Embryonic facial prominence (tissue), 1 donor: ENCODE measurements around the gene THEM4.
"Not testable (repeated sequence)": the region's sequence is repeated elsewhere in the genome, so short reads cannot be mapped to it uniquely, and the experiment has no call there.

Experiments
- DNase-seq: peaks from one replicate; pipeline ENCODE4 v3.0.0-alpha.2; 2016; ENCODE audit errors: extremely low spot score

THEM4 gene

DNA sequence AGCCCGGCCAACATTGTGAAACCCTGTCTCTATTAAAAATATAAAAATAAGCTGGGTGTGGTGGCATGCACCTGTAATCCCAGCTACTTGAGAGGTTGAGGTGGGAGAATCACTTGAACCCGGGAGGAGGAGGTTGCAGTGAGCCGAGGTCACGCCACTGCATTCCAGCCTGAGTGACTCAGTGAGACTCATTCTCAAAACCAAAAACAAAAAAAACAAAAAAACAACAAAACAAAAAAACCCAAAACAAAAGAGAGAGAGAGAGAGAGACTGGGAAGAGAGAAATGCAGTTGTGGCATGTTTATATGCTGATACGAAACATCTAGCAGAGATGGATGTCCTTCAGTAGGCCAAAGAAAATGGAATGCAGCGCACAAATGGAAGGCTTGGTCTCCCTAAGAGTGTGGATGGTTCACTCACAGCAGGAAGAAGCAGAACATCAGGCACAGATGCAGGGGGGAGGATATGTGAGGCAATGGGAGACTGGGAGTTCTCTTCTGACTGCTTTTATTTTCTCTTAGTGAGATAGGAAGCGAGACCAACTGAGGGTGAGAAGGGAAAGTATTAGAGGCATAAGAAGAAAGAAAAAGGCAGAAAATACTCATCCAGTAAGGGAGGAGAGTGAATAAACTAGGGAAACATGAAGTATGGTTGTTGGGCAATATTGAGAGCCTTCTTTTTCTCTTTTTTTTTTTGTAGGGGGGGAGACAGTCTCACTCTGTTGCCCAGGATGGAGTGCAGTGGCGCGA, 16.0 kb downstream of the THEM4 start:
- no peak for DNase-seq

DNA sequence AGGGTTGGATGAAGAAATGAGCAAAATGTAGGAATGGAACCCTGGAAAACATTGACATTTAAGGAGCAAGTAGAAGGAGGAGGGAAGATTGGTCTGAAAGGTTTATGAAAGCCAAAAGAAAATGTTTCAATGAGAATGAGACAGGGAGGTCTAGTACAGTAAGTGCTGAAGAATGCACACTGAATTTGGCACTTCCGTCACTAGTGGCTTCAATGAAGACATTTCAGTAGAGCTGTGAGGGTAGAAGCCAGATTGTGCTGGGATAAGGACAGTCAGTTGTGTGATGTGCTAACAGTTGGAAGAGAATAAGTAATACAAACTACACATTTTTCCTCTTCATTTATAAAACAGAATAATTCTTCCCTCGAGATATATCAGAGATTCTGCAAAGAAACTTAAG, 17.1 kb downstream of the THEM4 start:
- no peak for DNase-seq

DNA sequence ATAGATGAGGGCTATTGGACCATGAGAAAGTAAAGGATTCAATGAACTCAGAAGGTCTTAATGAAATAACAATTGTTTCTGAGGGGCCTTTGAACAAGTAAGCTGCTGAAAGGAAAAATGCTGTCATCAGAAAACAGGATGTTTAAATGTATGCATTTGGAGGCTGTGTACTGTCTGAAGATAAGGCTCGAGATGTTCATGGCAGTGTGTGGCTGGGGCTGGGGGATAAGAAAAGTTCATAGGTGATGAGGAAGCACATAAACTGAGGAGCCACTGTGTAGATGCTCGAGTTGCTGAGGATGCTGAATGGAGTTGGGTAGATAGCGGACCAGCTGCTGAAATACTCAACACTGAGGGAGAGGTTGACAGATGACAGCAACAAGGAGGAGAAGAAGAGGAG, 17.8 kb downstream of the THEM4 start:
- DNase-seq: no peak

DNA sequence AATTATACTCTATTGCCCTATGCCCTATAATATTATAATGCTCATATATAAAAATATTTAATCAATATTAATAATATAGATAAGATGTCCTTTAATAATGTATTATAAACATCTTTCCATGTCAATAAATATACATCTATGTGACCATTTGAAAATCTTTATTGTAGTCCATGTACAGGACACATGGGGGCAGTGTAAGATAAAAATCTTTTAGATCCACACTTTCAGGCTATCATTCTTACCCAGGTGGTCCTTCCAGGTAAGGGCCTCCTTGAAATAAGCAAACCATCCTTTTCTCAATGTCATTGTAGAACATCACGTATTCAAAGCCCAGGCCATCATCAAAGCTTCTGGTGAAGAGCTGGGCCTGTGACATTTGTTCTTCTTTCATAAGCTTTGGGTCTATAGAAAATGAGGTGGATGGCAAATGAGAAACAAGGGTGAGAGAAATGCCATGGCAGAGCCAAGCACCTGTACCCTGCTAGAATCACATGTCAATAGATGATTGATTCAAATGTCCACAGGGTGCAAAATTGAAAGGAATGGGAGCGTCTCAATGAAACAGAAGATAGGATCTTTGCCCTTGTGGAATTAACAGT, 20.2 kb downstream of the THEM4 start:
- DNase-seq: no peak

DNA sequence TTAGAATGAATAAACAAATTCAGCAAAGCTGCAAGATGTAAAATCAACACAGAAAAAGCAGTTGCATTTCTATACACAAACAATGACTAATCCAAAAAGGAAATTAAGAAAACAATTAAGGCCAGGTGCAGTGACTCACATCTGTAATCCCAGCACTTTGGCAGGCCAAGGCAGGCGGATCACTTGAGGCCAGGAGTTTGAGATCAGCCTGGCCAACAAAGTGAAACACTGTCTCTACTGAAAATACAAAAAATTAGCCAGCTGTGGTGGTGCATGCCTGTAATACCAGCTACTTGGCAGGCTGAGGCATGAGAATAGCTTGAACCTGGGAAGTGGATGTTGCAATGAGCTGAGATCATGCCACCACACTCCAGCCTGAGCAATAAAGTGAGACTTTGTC, 22.3 kb downstream of the THEM4 start:
- no peak for DNase-seq

DNA sequence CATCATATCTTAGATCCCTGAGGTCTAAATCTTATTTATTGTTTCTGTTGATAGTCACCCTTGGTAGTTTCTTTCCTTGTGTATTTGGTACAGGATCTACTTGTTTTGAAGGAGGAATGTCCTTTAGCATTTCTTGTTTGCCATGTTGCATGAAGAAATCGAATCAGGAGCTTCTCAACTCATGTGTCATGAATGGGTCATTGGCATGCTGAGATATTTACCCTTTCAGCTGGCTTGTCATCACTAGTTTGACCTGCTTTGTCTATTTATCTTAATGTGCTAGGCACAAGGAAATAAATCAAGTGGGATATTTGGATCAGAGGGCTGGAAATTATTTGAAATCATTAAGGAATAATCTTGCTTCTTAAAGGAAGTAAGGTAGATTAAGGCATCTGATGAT, 23.8 kb downstream of the THEM4 start:
- no peak for DNase-seq

DNA sequence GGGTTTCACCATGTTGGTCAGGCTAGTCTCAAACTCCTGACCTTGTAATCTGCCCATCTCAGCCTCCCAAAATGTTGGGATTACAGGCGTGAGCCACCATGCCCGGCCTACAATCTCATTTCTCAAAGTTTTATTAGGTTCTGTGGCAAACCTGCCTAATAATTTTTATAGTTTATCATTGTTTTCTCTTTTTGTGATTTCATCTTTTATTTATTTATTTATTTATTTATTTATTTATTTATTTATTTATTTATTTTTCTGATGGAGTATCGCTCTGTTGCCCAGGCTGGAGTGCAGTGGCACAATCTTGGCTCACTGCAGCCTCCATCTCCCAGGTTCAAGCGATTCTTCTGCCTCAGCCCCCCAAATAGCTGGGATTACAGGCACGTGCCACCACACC, 24.4 kb downstream of the THEM4 start:
- not testable (repeated sequence) for DNase-seq

DNA sequence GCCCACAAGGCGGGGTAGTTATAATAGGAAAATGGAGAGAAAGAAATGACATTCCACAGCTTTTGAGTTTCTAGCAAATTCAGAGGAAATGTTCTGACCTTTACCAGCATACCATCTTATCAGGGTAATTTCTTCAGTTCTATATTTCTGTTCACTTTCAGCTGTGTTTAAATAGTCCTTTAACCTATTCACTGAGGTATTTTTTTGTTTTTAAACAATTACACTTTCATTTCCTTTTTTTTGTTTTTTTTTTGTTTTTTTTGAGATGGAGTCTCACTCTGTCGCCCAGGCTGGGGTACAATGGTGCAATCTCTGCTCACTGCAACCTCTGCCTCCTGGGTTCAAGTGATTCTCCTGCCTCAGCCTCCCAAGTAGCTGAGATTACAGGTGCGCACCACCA, 24.9 kb downstream of the THEM4 start:
- not testable (repeated sequence) for DNase-seq

DNA sequence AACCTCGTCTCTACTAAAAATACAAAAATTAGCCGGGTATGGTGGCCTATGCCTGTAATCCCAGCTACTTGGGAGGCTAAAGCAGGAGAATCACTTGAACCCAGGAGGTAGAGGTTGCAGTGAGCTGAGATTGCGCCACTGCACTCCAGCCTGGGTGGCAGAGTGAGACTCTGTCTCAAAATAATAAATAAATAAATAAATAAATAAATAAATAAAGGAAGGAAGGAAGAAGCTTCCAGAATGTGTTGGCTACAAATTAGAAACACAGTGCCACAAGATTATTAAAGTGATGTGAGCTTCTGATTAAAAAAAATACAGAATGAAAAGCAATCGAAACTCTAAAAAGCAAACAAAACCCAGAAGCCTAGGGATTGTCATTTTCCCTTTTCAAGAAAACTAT, 25.4 kb downstream of the THEM4 start:
- not testable (repeated sequence) for DNase-seq

DNA sequence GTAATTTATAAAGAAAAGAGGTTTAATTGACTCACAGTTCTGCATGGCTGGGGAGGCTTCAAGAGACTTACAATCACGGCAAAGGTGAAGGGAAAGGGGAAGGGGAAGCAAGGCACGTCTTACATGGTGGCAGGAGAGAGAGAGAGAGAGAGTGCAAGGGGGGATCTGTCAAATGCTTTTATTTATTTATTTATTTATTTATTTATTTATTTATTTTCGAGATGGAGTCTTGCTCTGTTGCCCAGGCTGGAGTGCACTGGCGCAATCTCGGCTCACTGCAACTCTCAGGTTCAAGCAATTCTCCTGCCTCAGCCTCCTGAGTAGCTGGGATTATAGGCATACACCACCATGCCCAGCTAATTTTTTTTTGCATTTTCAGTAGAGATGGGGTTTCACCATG, 26.4 kb downstream of the THEM4 start:
- DNase-seq: not testable (repeated sequence)

DNA sequence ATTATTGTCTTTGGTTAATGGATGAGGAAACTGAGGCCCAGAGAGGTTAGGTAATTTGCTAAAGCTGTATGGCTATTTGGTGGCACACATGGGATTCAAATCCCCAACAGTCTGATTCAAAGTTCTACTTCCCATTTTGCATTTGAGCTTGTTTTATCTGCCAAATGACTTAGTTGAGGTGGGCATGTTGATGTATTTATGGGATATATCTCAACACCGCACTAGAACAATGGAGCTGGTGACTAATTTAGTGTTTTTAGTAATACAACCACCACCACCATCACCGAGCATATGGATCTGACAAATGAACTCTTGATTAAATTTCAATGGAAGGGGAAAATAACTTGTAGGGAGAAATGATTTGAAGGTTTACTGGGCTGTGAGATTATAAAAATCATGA, 26.8 kb downstream of the THEM4 start:
- no peak for DNase-seq

DNA sequence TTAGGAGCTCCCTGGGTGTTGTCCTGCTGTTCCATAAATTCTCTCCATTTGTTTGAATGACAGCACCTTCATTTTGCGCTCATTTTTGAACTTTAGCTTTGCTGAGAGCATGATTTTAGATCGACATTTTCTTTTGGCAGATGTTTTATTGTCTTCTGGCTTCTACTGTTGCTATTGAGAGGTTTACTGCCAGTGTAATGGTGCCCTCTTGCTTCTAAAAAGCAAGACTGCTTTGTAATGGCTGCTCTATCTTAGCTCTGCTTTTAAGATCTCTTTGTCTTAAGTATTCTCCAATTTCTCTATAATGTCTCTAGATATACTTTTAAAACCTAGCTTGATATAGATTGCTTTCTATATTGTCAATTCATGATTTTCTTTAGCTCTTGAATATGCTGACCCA, 27.8 kb downstream of the THEM4 start:
- DNase-seq: no peak

DNA sequence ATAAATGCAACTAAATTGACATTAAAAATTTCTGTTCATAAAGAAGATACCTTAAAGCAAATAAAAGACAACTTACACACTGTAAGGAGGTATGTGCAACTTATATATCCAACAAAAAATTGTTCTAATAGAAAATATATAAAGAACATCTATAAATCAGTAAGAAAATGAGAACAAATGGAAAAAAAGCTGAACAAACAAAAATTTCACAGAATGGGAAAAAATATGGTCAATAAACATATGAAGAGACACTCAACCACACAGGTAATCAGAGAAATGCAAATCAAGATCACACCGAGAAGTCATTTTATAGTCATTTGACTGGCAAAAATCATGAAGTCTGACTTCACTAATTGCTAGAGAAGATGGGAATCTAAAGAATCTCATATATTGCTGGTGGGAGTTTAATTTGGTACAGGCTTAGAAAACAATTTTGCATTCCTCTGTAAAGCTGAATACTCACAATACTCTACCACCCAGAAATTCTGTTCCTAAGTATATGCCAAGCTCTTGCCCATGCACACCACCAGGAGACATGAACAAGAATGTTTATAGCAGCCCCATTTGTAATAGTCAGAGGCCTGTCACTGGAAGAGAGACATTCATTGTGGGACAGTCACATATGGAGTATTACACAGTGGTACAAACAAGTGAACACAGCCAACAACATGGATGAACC, 33.8 kb downstream of the THEM4 start:
- DNase-seq: no peak

DNA sequence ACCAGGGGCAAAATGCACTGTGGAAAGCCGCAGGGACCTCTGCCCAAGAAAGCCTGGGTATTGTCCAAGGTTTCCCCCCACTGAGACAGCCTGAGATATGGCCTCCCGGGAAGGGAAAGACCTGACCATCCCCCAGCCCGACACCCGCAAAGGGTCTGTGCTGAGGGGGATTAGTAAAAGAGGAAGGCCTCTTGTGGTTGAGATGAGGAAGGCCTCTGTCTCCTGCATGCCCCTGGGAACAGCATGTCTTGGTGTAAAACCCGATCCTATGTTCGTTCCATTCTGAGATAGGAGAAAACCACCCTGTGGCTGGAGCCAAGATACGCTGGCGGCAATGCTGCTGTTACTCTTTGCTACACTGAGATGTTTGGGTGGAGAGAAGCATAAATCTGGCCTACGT, 36.5 kb downstream of the THEM4 start:
- DNase-seq: not testable (repeated sequence)

DNA sequence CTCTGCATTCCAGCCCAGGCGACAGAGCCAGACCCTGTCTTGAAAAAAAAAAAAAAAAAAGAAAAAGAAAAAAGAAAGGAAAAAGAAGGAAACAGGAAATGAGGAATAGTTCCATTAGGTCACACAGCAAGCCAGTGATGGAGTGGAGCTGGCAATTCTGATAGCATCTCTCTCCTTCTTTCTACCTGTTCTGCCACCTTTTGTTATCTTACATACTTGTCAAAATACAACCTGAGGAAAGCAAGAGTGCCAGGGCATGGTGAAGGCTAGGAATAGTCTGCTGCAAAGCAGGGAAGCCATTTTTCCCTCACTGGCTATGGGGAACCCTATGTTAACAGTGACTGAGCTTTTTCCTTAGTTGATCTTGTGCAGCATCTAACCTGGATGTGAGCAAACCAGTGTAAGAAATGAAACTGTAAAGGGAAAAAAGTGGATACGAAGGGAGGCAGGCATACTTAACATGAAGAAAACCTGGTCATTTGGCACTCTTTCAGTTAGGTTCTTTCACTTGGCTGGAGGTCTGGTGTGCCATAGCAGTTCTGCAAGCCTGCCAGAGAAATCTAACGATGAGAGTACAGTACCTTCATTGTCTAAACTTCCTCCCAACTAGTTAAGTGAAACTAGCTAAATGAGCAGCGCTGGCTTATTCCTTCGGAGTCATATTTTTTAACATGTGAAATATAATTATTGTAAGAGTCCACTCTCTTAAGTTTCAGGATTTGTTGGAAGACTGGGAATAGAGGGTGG, 37.9 kb downstream of the THEM4 start:
- DNase-seq: no peak

DNA sequence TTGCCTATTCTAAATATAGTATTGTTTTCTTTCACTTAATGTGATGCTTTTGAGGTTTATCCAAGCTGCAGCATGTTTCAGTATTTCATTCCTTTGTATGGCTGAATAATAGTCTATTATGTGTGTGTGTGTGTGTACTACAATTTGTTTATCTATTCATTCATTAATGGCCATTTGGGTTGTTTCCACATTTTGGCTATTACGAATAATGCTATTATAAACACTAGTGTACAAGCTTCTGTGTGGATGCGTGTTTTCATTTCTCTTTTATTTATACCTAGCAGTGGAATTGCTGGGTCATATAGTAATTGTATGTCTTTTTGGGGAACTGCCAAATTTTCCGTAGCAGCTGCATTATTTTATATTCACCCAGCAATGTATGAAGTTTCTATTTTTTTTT, 40.8 kb downstream of the THEM4 start:
- no peak for DNase-seq

DNA sequence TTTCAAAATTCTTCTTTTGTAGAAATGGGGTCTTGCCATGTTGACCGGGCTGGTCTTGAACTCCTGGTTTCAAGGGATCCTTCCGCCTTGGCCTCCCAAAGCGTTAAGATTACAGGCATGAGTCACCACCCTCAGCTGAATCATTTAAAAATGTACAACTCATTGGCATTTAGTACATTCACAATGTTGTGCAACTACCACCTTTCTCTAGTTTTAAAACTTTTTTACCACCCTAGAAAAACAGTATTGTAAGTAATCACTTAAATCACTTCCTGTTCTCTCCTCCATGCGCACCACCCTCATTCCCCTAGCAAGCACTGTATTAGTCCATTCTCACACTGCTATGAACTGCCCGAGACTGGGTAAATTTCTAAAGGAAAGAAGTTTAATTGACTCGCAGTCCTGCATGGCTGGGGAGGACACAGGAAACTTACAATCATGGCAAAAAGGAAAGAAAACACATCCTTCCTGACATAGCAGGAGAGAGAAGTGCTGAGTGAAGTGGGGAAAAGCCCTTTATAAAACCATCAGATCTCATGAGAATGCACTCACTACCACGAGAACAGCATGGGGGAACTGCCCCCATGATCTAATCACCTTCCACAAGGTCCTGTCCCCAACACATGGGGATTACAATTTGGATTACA, 41.4 kb downstream of the THEM4 start:
- no peak for DNase-seq

DNA sequence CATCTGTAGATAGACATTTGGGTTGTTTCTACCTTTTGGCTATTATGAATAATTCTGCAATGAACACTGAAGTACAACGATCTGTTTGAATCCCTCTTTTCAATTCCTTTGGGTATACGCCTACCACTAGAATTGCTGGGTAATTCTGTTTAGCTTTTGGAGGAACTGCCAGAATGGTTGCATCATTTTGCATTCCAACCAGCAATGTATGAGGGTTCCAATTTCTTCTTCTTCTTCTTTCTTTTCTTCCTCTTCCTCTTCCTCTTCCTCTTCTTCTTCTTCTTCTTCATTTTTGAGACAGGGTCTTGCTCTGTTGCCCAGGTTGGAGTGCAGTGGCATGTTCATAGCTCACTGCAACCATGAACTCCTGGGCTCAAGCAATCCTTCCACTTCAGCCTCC, 42.0 kb downstream of the THEM4 start:
- no peak for DNase-seq

DNA sequence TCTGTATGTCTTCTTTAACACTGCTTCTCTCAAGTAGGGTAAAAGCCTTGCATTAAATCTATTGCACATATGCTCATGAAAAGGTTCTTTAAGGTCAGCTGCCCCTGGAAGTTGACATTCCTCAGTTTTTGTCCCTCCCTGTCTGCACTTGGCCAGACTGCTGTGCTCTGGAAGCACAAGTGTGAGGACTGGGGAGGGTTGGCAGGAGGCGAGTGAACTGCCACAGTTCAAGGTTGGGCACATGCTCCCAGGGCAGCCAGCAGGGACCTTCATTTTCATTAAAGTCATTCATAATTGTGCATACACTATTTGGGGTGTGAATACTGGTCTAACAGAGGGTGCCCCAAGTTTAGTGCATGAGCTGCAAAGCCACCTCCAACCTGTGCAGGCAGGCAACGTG, 44.9 kb downstream of the THEM4 start:
- no peak for DNase-seq

DNA sequence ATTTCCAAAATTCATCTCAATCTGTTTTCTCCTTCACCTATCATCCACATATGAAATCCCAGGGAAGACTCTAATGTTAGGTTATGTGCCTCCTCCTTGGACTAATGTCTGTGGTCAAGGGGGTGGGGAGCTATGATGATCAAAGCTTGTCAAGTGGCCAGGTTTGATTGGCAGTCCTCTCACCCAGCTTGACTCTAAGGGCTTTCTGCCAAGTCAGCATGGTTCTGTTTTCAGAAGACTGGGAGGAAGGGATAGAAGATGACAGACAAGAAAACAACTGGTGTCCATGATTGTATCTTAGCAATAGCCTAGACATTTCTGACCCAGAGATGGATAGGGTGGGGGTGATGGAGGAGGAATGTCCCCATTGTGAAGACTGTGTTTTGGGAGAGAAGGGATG, 46.7 kb downstream of the THEM4 start:
- DNase-seq: no peak

DNA sequence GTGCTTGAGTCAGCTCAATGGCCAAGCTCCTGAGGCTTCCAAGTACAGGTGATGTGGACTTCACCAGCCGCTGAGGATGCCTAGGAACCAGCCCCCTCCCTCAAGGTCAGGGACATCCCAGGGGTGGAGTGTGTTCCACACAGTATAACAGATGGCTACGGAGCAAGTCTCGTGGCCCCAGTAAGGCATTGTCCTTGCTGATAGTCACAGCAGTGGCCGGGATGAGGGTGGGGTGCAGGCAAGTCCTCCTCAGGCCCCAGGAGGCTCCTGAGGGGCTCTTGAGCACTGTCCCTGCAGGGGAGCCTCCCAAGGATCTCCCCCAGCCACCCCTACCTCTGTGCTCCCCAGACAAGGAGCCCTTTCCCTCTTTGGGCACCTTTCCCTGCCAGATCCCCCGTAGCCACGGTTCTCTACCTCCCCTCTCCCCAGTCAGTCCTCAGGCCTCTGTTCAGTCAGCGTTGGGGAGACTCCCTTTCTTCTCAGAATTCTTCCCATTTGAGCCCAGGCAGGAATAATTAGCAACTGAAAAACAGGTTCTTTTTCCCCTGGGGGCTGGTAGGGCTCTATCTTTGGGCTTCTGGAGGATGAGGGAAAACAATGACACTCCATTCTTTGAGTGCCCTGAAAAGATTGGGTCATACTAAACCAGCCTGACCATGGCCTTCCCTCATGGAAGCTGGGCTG, 48.7 kb downstream of the THEM4 start:
- no peak for DNase-seq
